Activated T-helper 1 cell treated with anti-CD3 and anti-CD28 coated beads, Interleukin-2, amount 50 U/mL, for 16 hours (primary cell): Measurements from ENCODE around the gene PXMP2.
"Not testable (repeated sequence)": the region's sequence is repeated elsewhere in the genome, so short reads cannot be mapped to it uniquely, and the experiment has no call there.

Experiments used
- DNase-seq, 2 donors: peaks; one replicate each; pipeline ENCODE4 v3.0.0-alpha.2; 2020; ENCODE audit warnings: low read depth in 1 of 2, low spot score in 1 of 2

Gene PXMP2

GRCh38 chr12:132747395-132747794 is 60.0 kb downstream of the PXMP2 start:
- no peak for DNase-seq

DNA sequence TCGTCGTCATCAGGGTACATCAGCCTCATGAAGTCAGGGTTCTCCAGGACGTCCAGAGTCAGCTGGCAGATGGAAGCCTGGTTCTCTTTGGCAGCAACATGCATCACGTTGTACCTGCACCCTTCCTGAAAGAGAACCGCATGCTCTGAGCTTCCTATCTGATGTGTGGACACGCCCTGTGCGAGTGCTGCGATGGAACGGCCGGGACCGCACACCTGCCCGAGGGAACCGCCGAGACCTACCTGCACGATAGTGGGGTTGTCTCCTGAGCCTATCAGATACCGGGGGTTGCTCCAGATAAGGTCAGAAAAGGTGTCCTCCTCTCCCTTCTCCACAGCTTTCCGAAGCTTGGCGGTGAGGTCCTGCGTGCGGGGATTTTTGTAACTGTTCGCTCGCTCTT is 60.5 kb downstream of the PXMP2 start:
- DNase-seq: no peak

GRCh38 chr12:132748319-132748718 is 60.9 kb downstream of the PXMP2 start:
- DNase-seq: no peak

- not testable (repeated sequence) for DNase-seq
Measured at GRCh38 chr12:132753670-132754069, 66.3 kb downstream of the PXMP2 start.

DNA sequence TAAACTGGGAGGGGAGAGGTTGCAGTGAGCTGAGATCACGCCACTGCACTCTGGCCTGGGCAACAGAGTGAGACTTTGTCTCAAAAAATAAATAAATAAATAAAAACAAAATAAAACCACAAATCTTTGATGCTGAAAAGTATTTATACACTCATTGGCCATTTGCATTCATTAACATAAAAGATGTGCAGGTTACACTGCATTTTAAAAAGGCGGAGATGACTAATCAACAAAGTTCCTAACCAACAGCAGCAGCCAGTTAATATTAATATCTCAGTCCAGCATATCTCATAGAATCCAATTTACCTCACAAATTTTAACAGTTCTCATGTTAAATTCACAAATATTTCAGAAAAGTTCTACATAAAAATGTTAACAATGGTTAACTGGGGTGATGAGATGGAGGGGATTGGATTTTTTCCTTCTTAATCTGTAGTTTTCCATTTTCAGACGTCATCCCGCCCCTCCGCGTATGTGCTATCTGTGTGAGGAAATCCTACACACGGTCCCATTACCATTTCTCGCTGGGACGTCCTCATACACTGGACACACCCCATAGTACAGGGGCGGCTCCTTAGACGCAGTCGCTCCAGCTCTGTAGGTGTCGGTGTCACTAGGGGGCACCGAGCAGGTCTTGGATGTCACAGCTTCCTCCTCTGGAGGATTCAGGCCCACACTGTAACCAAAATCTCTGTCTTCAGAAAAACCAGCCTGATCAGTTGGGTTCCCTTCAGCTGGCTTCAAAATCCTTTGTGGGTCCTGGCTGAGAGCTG is 67.0 kb downstream of the PXMP2 start:
- DNase-seq: no peak
